LNCAP (cell line): Measurements from ENCODE around the gene PPRC1.

Experiments used
- CTCF ChIP-seq: fragments of 450-650 bp; IDR thresholded peaks from 2 replicates; pipeline ENCODE4 v1.5.1; 2017; ENCODE audit warnings: mild to moderate bottlenecking

PPRC1 gene

GRCh38 chr10:102120142-102120990, 12.5 kb upstream of the PPRC1 start, which contains the start of gene LDB1:
LDB1 (minus strand) TSS chr10:102120368; CDS start chr10:102120110, 258 bp downstream.
- peak; percentile 19; the same call in 1 of the 2 replicates for TF ChIP-seq CTCF

GRCh38 chr10:102120991-102121738, 11.7 kb upstream of the PPRC1 start:
- TF ChIP-seq CTCF, result no peak

GRCh38 chr10:102121739-102122372, 11.0 kb upstream of the PPRC1 start:
- no peak for TF ChIP-seq CTCF

- no peak for TF ChIP-seq CTCF
These were observed 10.4 kb upstream of the PPRC1 start for GRCh38 chr10:102122450-102122849.

GRCh38 chr10:102123223-102123622, 9.6 kb upstream of the PPRC1 start:
- no peak for TF ChIP-seq CTCF

- no peak for TF ChIP-seq CTCF
These were observed 1.3 kb upstream of the PPRC1 start for GRCh38 chr10:102131286-102132170.

GRCh38 chr10:102132193-102132562, 662 bp upstream of the PPRC1 start:
- TF ChIP-seq CTCF, result no peak
